HepG2 (cell line): ENCODE data around the gene NUDCD3.

Experiments used
- ATM ChIP-seq: fragments of 450-650 bp; IDR thresholded peaks from 2 replicates; pipeline ENCODE4 v1.7.1; 2017; ENCODE audit warnings: mild to moderate bottlenecking, borderline replicate concordance
- HNRNPH1 ChIP-seq: fragments of 200-400 bp; formaldehyde crosslinking; optimal IDR thresholded peaks from 2 replicates; pipeline ENCODE3; 2017; ENCODE audit warnings: mild to moderate bottlenecking, low read depth, low read length
- IRF2 ChIP-seq: IDR thresholded peaks from 2 replicates; pipeline ENCODE4 v1.6.1; 2018; ENCODE audit warnings: missing genetic modification reagents, missing compliant biosample characterization

DNA sequence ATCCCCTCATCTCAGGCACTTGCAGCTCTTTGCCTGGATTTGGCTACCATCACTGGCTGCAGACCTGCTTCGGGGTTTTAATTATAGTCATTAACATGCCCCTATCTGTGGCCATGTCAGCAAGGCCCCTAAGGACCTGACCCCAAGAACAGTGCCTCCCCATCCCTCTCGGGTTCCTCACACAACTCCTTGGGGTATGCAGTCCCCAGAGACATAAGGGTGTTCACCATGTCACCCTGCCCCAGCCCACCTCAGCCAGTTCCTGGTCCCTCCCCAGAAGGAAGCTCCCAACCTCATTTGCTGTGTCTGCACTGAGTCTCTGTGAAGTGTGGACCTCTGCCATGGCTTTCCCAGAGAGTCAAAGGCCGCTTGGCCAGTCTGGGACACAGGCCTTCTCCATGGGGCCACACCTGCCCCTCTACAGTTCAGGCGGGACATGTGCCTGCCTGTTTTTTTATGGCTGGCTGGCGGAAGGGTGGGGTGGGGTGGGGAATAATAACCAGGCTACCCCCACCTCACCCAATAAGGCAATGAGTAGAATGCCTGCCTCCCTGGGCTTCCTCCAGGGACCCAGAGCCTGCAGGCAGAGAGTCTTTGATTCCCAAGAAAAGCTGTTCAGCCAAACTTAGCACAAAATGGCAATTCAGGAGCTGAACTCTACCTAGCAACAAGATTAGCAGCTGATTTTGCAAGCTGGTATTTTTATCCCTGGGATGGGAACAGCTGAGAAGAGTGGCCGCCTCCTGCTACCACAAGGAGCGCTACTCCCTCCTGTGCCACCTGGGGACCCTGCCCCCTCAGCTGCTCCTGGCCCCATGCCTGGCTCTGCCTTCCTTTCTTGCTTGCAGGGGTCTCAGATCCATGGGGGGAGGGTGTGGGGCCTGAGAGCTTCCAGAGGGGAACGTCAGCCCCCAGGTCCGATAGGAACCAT, 141.3 kb downstream of the NUDCD3 start:
- TF ChIP-seq IRF2 (no peak), ATM (no peak), HNRNPH1 (no peak)
